Dermis blood vessel endothelial cell (primary cell): Measurements from ENCODE around the gene SMC3. TPM values are rescaled to one million over a fixed set of nuclear protein-coding genes. Genes with fewer than 3 reads are reported as not detected.
A peak's percentile ranks its signal among the peaks of the same experiment; 100 is the strongest.
"Not testable (repeated sequence)": the region's sequence is repeated elsewhere in the genome, so short reads cannot be mapped to it uniquely, and the experiment has no call there.

ENCODE experiments used
- DNase-seq: peaks from one replicate; pipeline ENCODE4 v3.0.0; 2010
- total RNA-seq: library from RNA; depleted of rRNA; stranded (reverse); fragments of >200 nt; gene quantifications from 2 replicates; pipeline ENCODE4 v1.2.3, GENCODE V29; 2014

Gene SMC3
- total RNA-seq = 29.6 and 47.3 TPM in 2 replicates

DNA sequence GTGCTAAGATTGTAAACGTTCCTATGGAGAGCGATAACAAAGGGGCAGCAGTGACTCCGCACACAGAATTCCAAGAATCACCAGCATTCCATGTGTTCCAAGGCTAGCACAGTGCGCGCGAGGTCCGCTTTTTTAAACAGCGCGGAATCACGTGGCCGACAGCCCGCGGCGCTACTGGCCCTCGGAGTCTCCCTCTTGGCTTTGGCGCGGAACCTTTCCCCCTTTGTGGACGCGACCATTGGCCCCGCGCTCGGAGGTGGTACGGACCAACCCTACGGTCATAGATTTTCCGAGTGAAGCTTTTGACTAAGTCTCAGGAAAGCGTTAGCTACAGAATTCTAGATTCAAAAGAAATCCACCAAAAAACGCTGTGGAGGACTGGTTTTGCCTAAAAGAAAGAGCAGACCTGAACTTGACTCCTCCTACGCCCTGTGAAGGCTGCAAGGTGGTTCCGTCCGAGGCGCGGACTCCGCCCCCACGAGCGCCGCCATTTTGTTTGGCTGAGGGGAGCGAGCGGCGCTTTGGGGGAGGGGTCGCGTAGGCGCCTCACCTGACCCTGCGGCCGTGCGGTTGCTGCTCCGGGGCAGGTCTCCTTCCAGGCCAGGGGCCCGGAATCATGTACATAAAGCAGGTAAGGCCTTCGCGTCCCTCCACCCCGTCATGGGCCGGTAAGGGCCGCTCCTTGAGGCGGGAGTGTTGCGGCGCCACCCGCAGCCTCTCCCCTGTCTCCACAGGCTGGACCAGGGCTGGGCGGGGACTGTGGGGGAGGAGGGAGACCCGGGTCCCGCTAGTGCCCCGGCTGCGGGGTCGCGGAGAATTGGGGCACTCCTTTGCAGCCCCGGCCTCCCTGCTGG lies at the start of gene SMC3:
Gene SMC3, plus strand, starts transcription at position 495 of the 854 bp plus-strand sequence. Its CDS starts 122 bp downstream, at position 617.
- peak; percentile 97 for DNase-seq

DNA sequence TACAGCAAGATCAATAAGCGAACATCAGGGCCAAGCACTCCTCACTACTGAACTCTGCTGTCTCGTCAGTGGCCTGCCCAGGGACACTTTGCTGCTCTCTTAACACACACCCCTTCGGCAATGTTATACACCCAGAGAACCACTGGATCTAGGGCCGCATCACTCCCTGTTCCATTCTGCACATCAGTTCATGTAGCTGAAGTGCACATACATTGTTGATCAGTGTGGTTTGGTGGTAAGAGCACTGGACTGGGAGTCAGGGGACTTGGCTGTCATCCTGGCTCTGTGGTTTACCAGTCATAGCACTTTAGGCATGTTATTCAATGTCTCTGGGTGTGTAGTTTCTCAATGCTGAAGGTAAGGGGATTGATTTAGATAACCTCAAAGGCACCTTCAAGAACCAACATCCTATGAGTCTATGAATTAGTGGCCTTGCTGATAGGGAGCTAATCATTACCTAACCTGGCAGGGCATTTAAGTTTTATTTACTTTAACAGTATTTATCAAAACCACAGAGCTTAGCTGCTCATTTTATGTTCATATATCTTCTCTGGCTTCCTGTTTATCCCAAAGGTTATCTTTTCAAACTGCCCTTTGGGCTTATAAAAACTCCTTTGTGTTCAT lies 45.0 kb upstream of the SMC3 start:
- no peak for DNase-seq

DNA sequence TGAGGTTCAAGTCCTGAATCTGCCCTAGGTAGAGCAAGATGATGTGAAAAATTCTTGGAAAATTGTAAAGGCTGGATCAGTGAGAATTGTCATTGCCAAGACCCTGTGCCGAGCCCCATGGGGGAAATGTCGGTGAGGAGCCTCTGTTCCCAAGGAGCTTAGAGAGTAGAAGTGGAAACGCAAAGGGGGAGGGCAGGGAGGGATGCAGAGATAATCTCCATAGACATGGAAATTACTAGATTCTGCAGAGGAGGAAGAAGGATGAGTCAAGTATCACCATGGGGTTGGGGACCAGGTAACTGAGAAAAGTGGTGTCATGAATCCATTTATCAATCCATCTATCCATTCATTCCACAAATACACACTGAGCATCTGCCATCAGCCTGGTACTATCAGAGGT lies 43.8 kb upstream of the SMC3 start:
- no peak for DNase-seq

DNA sequence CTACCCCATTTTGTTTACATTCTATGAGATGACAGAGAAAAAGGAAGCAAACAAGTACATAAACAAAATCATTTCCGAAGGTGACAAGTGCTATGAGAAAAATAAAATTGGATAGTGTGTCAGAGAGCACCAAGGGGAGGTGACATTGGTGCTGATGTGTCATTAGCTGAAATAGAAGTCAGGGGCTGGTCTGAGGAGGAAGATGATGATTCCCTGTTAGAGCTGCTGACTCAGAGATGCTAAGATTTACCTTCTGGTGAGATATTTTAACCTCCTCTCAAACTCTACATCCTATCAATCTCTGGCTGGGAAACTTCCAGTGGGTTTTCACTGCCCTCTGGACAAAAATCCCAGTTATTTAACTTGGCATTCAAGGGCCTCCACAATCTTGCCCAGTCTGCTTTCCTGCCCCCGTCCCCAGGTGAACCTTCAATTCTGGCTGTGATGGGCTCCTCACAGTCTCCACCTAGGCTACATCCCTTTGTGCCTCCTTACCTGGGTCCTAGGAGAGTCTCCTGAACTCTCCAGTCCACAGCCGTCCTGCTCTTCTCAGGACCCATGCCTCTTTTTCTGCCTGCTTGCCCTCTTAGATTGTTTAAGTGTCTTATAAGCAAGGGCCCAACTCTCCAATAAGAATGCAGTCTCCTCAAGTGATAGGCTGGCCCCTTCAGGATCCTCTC lies 43.2 kb upstream of the SMC3 start:
- no peak for DNase-seq

DNA sequence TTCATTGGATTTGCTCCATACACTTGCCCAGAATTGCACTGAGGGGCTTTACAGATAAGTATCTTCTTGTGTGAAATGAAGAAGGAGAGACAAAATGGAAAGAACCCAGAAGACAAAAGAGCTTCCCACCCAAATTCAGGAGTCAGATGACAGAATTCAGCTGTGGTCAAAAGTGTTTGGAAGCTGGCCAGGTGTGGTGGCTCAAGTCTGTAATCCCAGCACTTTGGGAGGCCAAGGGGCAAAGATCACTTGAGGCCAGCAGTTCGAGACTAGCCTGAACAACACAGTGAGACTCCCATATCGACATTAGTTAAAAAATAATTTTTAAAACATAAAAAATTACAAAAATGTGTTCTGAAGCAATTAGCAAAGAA lies 42.6 kb upstream of the SMC3 start:
- no peak for DNase-seq

DNA sequence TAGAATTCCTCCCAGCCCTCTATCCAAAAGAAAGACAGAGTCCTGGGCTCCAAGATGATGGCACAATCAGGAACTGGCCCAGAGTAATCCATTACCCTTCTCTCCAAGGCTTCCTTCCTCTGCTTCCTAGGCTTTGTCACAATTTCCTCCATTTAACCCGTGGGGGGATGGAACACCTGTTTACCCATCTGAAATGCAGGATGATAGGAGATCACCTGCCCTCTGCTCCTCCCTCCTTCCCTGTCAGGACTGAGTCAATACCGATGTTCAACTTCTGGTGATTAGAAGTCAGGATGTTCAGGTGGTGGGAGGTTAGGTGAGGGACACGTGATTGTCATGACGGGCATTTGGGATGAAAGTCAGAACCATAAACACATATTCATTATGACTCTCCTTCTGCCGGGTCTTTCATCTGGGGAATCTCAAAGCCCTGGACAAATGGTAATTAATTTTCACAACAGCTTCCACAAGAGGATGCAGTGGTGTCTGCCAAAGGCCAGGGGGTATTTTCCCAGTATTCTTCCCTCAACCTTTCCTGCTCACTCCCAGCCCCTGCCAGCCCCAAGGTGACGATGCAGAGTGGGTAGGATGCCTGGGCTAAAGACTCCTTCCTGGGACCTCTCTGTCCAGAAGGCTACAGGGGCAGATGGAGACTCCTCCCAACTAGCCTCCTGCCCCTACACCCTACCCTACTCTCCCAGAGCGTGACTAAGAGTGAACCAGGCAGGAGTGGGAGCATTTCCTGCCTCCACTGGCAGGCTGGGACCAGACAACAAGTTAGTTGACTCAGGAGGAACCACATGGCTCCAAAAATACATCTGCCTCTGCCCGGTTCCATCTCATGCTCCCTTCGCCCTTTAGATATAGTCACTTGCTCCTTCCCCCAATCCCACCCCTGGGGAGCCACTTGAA lies 41.9 kb upstream of the SMC3 start:
- peak; percentile 70 for DNase-seq

DNA sequence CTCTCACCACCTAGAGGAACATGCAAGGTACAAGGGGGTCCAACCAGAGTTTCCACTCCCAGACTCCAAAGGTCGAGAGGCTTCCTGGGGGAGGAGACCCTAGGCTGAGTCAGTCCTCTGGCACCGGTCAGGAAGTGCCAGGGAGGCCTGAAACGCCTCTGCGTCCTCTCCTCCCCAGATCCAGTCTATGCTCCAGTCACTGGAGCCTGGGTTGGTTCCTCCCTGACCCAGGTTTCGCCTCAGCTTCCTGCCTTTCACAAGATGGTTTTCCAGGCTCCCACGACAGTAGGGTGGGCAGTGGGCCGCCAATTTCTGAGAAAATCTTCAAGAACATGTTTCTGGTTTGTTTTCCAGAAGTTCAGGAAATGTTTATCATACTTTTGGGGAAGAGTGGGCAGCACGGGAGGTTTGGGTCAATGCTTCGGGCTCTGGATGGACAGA lies 39.7 kb upstream of the SMC3 start:
- DNase-seq = peak; percentile 81

DNA sequence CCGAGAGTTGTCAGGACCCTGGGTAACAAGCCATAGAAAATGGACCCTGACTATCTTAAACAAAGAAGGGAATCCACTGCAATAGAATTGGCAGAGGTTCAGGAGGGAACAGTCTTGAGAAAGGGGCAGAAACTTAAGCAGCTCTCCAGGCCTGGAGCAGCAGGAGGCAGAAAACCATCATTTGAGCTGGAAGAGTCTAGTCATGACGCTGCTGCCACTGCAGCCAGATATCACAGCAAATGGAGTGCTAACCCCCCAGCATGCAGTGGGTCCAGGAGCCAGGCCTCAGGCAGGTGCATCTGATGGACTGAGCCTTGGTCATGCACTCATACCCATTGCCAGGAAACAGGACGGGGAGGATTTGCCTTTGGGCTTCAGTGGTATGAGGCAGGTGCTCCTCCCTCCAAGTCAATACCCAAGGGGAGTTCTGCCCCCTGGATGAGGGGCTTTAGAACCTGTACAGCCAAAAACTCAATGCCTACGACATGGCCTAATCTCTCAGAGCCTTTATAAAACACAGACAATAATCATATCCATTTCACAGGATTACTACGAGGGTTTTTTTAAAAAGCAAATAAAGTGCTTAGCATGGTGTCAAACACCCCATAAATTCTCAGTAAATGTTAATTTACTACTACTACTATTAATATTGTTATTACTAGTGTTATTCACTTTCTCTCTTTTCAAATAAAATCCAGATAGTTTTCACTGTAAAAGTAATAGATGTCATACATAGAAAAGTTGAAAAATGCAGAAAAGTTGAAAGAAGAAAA lies 39.1 kb upstream of the SMC3 start:
- DNase-seq = peak; percentile 56

DNA sequence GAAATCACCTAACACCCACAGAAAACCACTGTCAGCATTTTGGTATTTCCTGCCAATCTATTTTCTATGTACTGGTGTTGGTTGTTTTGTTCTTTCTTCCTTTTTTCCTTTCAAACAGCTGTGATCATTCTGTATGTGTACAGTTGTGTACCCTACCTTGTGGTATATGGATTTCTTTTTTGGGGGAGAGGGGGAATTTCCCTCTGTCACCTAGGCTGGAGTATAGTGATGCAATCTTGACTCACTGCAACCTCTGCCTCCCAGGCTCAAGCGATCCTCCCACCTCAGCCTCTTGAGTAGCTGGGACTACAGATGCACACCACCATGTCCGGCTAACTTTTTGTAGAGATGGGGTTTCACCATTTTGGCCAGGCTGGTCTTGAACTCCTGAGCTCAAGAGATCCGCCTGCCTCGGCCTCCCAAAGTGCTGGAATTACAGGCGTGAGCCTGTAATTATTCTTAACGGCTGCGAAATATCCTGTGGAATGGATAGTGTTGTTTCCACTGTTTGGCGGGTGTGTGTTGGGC lies 38.4 kb upstream of the SMC3 start:
- not testable (repeated sequence) for DNase-seq

DNA sequence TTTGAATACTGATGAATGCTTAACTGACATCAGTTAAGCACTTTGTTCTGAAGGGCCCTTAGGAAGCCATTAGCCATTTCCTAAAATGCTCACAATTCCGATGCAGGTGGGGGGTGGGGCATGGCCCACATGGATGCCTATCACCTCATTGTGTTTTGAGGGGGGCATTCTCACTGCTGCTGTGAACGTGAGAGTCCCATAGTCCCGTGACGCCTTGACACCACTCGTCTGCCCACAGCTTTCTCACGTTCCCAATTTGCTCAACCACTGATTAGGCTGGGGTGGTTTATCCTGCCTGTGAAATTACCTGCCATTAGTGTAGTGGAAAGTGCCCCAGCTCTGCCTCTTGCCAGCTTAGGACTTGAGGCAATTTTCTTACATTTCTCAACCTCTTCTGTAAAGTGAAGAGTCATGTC lies 37.9 kb upstream of the SMC3 start:
- peak; percentile 78 for DNase-seq

DNA sequence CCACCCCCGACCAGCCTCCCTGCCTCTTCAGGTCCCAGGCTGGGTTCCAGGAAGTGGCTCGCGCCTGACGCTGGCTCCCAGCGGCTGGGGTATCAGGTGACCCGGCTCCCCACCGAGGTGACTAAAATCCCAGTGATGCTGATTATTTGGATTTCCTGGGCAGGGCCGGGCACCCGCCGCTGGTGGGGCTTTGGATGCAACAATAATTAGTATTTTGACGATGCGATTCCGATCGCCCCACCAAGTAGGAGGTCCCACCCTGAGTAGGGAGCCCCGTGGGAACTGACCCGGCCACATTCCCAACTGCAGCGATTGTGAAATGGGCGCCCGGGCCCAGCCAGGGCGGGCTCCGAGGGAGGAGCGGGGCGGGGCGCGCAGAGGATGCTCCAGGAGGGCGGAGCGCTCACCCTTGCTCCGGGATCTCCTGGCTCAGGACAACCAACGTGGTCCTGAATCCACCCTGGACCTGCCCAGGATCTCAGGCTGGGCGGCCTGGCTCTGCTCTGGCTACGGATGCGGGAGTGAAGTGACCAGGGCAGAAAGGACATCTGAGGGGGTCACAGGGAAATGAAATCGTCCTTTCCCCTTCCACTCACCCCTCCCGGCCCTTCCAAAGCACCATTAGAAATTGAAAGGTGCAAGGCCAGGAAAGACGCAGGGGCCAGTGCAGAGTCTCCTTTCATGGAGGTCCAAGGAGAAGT lies 37.2 kb upstream of the SMC3 start:
- peak; percentile 52 for DNase-seq

DNA sequence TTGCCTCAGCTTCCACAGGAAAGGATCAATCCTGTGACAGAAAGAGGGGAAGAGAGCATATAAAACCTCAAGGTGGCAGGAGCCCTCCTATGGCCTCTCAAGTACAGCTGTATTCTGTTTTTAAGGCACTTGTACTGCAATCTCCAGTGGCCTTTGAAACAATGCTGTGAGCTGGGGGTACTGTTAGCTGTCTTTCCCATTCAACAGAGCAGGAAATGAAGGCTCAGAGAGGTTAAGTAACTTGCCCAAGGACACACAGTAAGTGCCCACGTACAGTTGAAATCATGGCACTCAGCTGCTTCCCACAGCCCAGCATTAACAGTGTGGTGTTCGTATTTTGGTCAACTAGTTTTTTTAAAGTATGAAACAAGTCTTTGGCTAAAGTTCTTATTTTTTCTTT lies 35.8 kb upstream of the SMC3 start:
- no peak for DNase-seq

DNA sequence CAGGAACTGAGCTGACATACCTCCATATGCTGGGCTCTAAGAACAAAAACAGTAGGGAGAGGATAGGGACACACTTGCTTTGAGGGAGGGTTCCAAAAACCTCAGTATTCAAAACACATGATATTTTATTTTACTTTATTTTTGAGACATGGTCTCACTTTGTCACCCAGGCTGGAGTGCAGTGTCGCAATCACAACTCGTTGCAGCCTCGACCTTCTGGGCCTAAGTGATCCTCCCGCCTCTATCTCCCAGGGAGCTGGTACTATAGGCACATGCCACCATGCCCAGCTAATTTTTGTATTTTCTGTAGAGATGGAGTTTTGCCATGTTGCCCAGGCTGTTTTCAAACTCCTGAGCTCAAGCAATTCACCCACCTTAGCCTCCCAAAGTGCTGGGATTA lies 34.9 kb upstream of the SMC3 start:
- DNase-seq = not testable (repeated sequence)

DNA sequence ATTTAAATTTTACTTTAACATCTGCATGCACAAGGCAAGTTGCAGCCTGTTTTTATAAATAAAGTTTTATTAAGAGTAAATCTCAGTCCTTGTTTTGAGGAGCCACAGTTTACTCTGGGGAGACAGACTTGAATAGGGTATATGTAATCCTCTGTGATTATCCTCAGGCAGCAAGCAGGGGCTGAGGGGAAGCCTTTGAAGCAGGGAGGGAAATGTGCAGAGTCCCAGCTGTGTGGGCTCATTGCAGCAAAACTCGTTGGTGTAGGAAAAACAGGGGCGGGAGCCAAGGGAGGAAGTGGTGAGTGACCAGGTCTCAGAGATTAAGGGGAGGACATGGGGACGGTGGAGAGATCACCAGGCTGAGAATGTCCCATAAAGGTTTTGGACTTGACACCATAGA lies 34.3 kb upstream of the SMC3 start:
- peak; percentile 55 for DNase-seq

DNA sequence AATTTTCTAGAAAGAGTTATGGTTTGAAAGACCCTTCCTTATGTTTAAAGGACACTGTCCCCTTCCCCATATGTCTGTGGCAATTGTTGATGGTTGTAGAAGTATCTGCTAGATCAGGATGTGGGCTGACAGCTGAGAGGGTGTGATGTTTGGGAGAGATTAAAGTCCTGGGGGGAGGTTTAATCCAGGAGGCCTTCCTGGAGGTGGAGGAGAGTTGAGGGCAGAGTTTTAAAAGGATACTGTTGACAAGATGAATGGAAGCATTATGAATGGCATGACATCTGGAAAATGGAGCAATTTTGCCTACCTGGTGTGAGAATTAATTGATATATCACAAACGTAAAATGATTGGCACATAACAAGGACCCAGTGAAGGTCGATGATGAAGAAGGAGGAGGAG lies 32.9 kb upstream of the SMC3 start:
- DNase-seq = no peak

DNA sequence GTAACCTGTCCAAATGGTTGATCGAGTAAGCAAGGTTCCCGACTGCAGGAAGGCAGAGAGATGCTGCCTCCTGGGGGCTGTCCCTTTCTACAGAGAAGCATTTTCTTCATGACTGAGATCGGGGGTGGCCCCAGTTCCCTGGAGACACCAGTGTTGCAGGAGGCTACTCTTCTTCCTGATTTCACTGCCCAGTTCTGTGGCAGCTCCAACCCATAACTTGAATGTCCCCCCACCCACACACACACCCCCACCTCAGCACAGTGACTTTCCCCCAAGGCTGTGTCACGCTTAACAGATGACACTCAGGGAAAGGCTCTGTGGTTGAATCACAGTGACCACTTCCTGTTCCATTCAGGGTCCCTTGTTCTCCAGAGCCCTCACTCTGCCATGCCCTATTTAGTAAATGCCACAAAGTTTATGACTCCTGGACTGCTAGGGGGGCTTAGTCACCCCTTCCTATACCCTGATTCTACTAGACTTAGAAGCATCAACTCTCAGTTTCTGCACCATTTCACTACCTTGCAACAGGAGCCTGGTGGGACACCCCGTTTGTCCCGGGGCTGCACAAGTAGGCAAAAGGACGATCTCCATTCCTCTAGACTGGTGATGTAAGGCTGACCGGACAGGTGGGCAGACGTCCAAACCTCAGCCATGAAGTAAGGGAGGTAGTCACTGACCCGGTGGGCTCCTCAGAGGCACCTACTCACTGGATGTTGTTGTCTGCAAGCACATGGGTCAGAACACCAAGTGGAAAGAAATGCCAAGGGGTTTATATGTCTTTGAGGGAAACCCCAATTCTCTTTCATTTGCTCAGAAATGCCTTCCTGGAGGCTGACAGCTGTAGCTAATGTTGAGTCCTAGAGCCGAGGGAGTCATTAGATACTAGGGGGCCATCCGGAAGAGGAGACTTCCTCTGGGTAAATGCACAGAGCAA lies 31.3 kb upstream of the SMC3 start:
- DNase-seq = peak; percentile 51

DNA sequence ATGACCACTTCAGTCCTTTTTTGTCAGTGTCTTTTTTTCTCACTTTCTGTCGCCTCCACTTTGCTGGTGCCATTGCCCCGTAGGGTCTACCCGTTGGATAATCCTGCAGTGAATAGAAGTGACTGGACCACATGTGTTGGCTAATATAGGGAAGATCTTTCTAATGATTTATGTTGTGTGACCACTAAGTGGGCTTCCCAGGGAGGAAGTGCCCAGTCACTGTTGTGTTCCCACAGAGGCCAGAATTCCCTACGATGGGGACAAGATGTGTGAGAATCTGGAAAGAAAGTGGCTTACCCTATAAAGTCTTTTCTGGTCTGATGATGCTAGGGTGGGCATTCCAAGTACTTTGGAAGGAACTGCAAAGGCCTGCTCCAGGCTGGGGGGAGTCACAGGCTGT lies 28.4 kb upstream of the SMC3 start:
- DNase-seq = no peak

DNA sequence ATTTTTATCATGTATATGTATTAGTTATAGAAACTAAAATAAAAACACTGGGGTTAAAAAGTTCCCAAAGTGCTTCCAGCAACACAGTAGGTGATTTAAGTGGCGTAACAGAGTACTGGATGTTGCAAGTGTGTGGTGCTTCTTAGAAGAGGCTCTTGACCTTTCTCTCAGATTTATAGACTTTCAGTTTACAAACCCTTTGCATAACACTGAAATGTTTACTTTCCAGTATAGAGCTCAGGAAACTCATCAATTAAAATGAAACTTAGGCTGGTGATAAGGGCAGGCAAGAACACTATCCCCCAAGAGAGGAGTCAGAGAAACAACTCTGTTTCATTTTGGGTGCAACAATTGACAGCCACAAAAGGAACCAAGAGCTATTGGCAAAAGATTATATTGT lies 27.5 kb upstream of the SMC3 start:
- no peak for DNase-seq

DNA sequence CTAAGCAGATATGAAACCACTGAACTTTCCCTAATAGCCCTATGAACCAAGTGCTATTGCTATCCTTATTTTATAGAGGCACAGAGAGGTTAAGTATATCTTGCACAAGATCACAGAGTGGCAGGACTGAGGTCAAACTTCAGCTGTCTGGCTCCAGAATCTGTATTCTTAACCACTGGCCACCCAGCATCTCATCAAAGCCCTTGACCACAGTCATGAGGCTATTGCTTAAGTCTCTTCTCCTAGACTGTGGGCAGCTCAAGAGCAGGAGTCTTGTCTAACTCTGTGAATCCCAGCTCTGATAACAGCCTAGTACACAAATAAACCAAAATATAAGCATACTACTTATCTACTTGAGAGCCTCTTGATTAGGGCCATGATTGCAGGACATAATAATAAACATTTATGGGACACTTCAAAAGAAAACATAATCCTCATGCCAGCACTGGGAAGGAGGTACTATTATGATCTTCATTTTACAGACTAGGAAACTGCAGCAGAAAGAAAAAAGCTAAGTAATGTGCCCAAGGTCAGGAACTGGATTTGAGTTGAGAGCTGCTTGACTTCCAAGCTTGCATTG lies 22.4 kb upstream of the SMC3 start:
- DNase-seq = no peak
